ENCODE results near the gene OR5AN1. TPM values are rescaled to one million over a fixed set of nuclear protein-coding genes. Genes with fewer than 3 reads are reported as not detected.
"Not testable (repeated sequence)": the region's sequence is repeated elsewhere in the genome, so short reads cannot be mapped to it uniquely, and the experiment has no call there.

The OR5AN1 gene, protein sequence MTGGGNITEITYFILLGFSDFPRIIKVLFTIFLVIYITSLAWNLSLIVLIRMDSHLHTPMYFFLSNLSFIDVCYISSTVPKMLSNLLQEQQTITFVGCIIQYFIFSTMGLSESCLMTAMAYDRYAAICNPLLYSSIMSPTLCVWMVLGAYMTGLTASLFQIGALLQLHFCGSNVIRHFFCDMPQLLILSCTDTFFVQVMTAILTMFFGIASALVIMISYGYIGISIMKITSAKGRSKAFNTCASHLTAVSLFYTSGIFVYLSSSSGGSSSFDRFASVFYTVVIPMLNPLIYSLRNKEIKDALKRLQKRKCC
- polyA plus RNA-seq (2013), result not detected

DNA sequence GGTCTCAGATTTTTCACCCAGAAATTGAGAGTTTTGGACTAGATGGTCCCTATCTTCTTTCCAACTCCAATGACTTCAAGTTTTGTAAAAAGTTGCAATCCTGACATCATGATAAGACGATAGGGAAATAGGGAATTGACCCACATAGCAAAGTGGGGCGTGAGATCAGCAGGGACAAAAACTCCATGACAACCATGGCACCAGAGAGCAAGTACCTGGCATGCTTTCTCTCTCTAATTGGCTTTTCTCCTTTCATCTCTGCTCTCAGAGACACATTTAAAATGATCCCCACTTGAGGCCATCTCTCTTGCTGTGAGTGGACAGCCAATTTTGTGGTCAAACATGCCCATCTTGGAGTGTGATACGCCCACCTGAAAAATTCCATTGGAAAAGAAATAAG, at the start of gene OR5AN1:
TSS of gene OR5AN1 (plus strand) at position 301 of the 400 bp plus-strand sequence. CDS start 5,564 bp downstream, outside the sequence.
- no peak for DNase-seq
- CTCF ChIA-PET, result no interaction called here
- Histone ChIP-seq H3K27ac (ENCODE audit: insufficient read depth in 1 of 2, low read depth in 1 of 2, low read length in 2 of 2, poor library complexity in 1 of 2, severe bottlenecking in 2 of 2) (no peak within 1 kb of the TSS), H3K9me3 (ENCODE audit: control extremely low read depth in 1 of 5, control insufficient read depth in 4 of 5, insufficient read depth in 2 of 5, low read depth in 1 of 5, low read length in 4 of 5) (no peaks in the 10 kb centered on the region), H3K4me3 (ENCODE audit: control insufficient read depth in 1 of 7, extremely low read depth in 1 of 7, insufficient read depth in 4 of 7, low read depth in 2 of 7, low read length in 6 of 7) (no peak within 1 kb of the TSS), H3K4me1 (ENCODE audit: control extremely low read depth in 1 of 4, control insufficient read depth in 4 of 4, insufficient read depth in 4 of 4, low read length in 3 of 4) (no peaks in the 10 kb centered on the region), H3K36me3 (ENCODE audit: control insufficient read depth in 4 of 4, insufficient read depth in 4 of 4, low read length in 3 of 4) (no peaks in the 10 kb centered on the region), H3K27me3 (replicated peaks in 2 of 5; ENCODE audit: control insufficient read depth in 4 of 5, insufficient read depth in 5 of 5, low read length in 4 of 5) (no peaks in the 10 kb centered on the region)
- 100% methylated on average over 3 of the region's 3 CpGs for WGBS (ENCODE audit: insufficient coverage)
- POLR2A ChIA-PET, result no interaction called here

DNA sequence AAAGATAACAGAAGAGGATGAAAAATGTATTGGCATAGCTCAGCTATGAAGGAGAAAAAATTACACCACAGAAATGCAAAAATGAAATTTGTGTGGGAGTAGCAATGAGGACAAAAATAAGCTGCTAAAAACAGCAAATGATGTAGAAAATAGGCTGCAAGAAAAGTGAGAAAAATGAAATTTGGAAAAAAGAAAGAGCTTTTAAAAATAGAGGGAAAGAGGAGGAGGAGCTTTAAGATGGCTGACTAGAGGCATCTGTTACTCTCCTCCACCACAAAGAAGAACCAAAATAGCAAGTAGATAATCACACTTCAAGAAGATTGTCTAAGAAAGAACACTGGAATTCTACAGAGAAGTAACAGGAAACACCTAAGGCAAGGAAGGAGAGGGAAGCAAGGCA, 23.7 kb upstream of the OR5AN1 start:
- POLR2A ChIA-PET, result no interaction called here
- no peak for DNase-seq
- H3K9me3 ChIP-seq (ENCODE audit: control extremely low read depth in 1 of 5, control insufficient read depth in 4 of 5, insufficient read depth in 2 of 5, low read depth in 1 of 5, low read length in 4 of 5), result peaks cover 0 to 5% (median 0%) of the 10 kb centered on the region in 5 experiments
- H3K4me3 ChIP-seq (ENCODE audit: control insufficient read depth in 1 of 7, extremely low read depth in 1 of 7, insufficient read depth in 4 of 7, low read depth in 2 of 7, low read length in 6 of 7), result no peak overlapping the region
- no peak overlapping the region for H3K27ac ChIP-seq (ENCODE audit: insufficient read depth in 1 of 2, low read depth in 1 of 2, low read length in 2 of 2, poor library complexity in 1 of 2, severe bottlenecking in 2 of 2)
- CTCF ChIA-PET, result interaction anchor here (1.1 kb wide), 1 partner anchor 17 kb away, joined by 3 read pairs; no protein-coding TSS in a partner anchor
- H3K4me1 ChIP-seq (ENCODE audit: control extremely low read depth in 1 of 4, control insufficient read depth in 4 of 4, insufficient read depth in 4 of 4, low read length in 3 of 4), result peaks cover 0 to 3% (median 0%) of the 10 kb centered on the region in 4 experiments
- no peaks in the 10 kb centered on the region for H3K36me3 ChIP-seq (ENCODE audit: control insufficient read depth in 4 of 4, insufficient read depth in 4 of 4, low read length in 3 of 4)
- H3K27me3 ChIP-seq (replicated peaks in 2 of 5; ENCODE audit: control insufficient read depth in 4 of 5, insufficient read depth in 5 of 5, low read length in 4 of 5), result no peaks in the 10 kb centered on the region

DNA sequence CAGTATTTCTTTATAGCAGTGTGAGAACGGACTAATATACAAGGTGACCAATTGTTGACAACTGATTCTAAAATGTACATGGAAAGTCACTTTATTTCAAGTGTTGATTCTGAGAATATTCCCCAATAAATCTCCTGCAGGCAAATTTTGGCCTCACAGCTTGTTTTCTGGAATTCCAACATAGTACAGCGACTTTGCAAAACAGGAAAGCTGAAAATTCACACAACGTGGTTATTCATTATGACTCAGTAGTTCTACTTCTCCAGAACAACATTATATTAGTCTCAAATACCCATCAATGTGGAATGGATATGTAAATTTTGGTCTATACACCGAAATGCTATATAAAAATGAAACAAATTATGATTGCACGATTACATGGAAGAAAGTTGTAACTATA, 22.5 kb upstream of the OR5AN1 start:
- Histone ChIP-seq H3K27ac (ENCODE audit: insufficient read depth in 1 of 2, low read depth in 1 of 2, low read length in 2 of 2, poor library complexity in 1 of 2, severe bottlenecking in 2 of 2) (no peak overlapping the region), H3K36me3 (ENCODE audit: control insufficient read depth in 4 of 4, insufficient read depth in 4 of 4, low read length in 3 of 4) (no peaks in the 10 kb centered on the region), H3K27me3 (replicated peaks in 2 of 5; ENCODE audit: control insufficient read depth in 4 of 5, insufficient read depth in 5 of 5, low read length in 4 of 5) (no peaks in the 10 kb centered on the region), H3K4me3 (ENCODE audit: control insufficient read depth in 1 of 7, extremely low read depth in 1 of 7, insufficient read depth in 4 of 7, low read depth in 2 of 7, low read length in 6 of 7) (no peak overlapping the region), H3K9me3 (ENCODE audit: control extremely low read depth in 1 of 5, control insufficient read depth in 4 of 5, insufficient read depth in 2 of 5, low read depth in 1 of 5, low read length in 4 of 5) (peaks cover 0 to 8% (median 0%) of the 10 kb centered on the region in 5 experiments), H3K4me1 (ENCODE audit: control extremely low read depth in 1 of 4, control insufficient read depth in 4 of 4, insufficient read depth in 4 of 4, low read length in 3 of 4) (peaks cover 0 to 3% (median 0%) of the 10 kb centered on the region in 4 experiments)
- WGBS (ENCODE audit: insufficient coverage), result no CpG with 5 or more reads among the region's 5 CpGs
- ChIA-PET POLR2A (no interaction called here), CTCF (no interaction called here)
- DNase-seq, result no peak

DNA sequence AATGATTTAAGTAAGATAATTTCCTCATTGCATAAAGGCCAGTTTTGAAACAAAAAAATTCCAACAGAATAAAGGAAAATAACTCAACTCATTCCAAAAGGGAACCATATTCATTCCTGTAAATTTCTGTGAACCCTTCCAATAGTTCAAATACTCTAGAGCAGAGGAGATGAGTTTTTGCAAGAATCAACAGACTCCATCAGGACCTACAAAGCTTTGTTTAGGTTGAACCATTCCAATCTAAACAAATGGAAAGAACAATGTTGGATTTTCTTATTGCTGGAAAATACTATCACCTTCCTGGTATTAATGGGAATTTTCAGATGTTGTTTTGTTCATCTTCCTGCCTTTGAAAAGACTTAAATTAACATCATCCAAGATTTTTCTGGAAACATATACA, 21.8 kb upstream of the OR5AN1 start:
- H3K27me3 ChIP-seq (replicated peaks in 2 of 5; ENCODE audit: control insufficient read depth in 4 of 5, insufficient read depth in 5 of 5, low read length in 4 of 5), result no peaks in the 10 kb centered on the region
- no peak overlapping the region for H3K27ac ChIP-seq (ENCODE audit: insufficient read depth in 1 of 2, low read depth in 1 of 2, low read length in 2 of 2, poor library complexity in 1 of 2, severe bottlenecking in 2 of 2)
- no peak overlapping the region for H3K4me3 ChIP-seq (ENCODE audit: control insufficient read depth in 1 of 7, extremely low read depth in 1 of 7, insufficient read depth in 4 of 7, low read depth in 2 of 7, low read length in 6 of 7)
- no peak for DNase-seq
- H3K4me1 ChIP-seq (ENCODE audit: control extremely low read depth in 1 of 4, control insufficient read depth in 4 of 4, insufficient read depth in 4 of 4, low read length in 3 of 4), result peaks cover 0 to 3% (median 0%) of the 10 kb centered on the region in 4 experiments
- no peaks in the 10 kb centered on the region for H3K36me3 ChIP-seq (ENCODE audit: control insufficient read depth in 4 of 4, insufficient read depth in 4 of 4, low read length in 3 of 4)
- peaks cover 0 to 8% (median 0%) of the 10 kb centered on the region in 5 experiments for H3K9me3 ChIP-seq (ENCODE audit: control extremely low read depth in 1 of 5, control insufficient read depth in 4 of 5, insufficient read depth in 2 of 5, low read depth in 1 of 5, low read length in 4 of 5)
- ChIA-PET POLR2A (no interaction called here), CTCF (no interaction called here)

DNA sequence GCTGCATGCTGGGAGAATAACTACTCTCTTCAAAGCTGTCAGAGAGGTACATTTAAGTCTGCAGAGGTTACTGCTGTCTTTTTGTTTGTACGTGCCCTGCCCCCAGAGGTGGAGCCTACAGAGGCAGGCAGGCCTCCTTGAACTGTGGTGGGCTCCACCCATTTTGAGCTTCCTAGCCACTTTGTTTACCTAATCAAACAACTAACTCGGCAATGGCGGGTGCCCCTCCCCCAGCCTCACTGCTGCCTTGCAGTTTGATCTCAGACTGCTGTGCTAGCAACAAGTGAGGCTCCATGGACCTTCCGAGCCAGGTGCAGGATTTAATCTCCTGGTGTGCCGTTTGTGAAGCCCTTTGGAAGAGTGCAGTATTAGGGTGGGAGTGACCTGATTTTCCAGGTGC, 9.0 kb upstream of the OR5AN1 start:
- H3K27me3 ChIP-seq (replicated peaks in 2 of 5; ENCODE audit: control insufficient read depth in 4 of 5, insufficient read depth in 5 of 5, low read length in 4 of 5); H3K4me3 ChIP-seq (ENCODE audit: control insufficient read depth in 1 of 7, extremely low read depth in 1 of 7, insufficient read depth in 4 of 7, low read depth in 2 of 7, low read length in 6 of 7); H3K27ac ChIP-seq (ENCODE audit: insufficient read depth in 1 of 2, low read depth in 1 of 2, low read length in 2 of 2, poor library complexity in 1 of 2, severe bottlenecking in 2 of 2); H3K36me3 ChIP-seq (ENCODE audit: control insufficient read depth in 4 of 4, insufficient read depth in 4 of 4, low read length in 3 of 4); H3K9me3 ChIP-seq (ENCODE audit: control extremely low read depth in 1 of 5, control insufficient read depth in 4 of 5, insufficient read depth in 2 of 5, low read depth in 1 of 5, low read length in 4 of 5); CTCF ChIA-PET; DNase-seq; POLR2A ChIA-PET; H3K4me1 ChIP-seq (ENCODE audit: control extremely low read depth in 1 of 4, control insufficient read depth in 4 of 4, insufficient read depth in 4 of 4, low read length in 3 of 4): not testable (repeated sequence)
- 93% methylated on average over 4 of the region's 5 CpGs for whole genome bisulfite sequencing (ENCODE audit: insufficient coverage)

DNA sequence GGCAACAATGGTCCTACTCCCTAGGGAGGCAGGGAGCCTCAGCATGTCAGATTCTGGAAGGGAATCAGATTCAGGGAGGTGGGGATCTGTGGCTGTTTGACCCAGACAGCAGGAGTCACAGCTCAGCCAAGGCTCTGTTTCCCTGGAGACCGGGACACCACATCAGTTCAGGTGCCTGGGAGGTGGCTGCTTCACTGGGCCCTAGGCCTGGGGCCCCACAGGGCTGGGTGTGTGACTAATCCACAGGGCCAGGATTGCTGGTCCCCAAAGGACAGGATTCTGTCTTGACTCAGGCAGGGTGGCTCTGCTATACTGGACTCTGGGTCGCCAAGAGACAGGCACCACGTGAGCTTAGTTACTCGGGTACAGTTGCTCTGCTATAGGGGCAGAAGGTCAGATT, 3.5 kb upstream of the OR5AN1 start:
- ChIA-PET POLR2A (no interaction called here), CTCF (interaction anchor here (0.8 to 1.6 kb wide), 3 partner anchors 26 to 67 kb away, joined by 3 to 4 read pairs (median 4); no protein-coding TSS in a partner anchor)
- WGBS (ENCODE audit: insufficient coverage), result 97% methylated on average over 4 of the region's 4 CpGs
- no peak overlapping the region for H3K4me3 ChIP-seq (ENCODE audit: control insufficient read depth in 1 of 7, extremely low read depth in 1 of 7, insufficient read depth in 4 of 7, low read depth in 2 of 7, low read length in 6 of 7)
- peaks cover 0 to 6% (median 4%) of the 10 kb centered on the region in 5 experiments for H3K9me3 ChIP-seq (ENCODE audit: control extremely low read depth in 1 of 5, control insufficient read depth in 4 of 5, insufficient read depth in 2 of 5, low read depth in 1 of 5, low read length in 4 of 5)
- DNase-seq, result no peak
- no peaks in the 10 kb centered on the region for H3K27me3 ChIP-seq (replicated peaks in 2 of 5; ENCODE audit: control insufficient read depth in 4 of 5, insufficient read depth in 5 of 5, low read length in 4 of 5)
- H3K4me1 ChIP-seq (ENCODE audit: control extremely low read depth in 1 of 4, control insufficient read depth in 4 of 4, insufficient read depth in 4 of 4, low read length in 3 of 4), result no peaks in the 10 kb centered on the region
- no peaks in the 10 kb centered on the region for H3K36me3 ChIP-seq (ENCODE audit: control insufficient read depth in 4 of 4, insufficient read depth in 4 of 4, low read length in 3 of 4)
- no peak overlapping the region for H3K27ac ChIP-seq (ENCODE audit: insufficient read depth in 1 of 2, low read depth in 1 of 2, low read length in 2 of 2, poor library complexity in 1 of 2, severe bottlenecking in 2 of 2)

DNA sequence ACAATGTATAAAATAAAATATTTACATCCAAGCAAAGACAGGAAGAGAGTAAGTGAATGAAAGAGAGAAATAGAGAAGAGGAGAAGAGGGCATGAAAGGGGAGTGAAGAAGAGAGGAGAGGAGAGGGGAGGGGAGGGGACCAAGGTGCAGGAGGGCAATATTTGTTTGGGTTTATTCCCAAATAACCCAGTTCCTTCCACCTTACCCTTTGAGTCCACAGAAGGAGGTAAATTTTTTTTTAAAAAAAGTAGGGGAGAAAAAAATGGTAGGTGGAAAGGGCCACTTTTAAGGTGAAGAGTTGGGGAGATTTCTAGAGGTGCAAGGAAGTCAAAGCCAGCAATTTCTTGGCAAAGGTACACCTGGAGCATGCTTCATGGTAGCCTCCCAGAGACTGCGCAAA, 2.1 kb upstream of the OR5AN1 start:
- no peaks in the 10 kb centered on the region for H3K4me1 ChIP-seq (ENCODE audit: control extremely low read depth in 1 of 4, control insufficient read depth in 4 of 4, insufficient read depth in 4 of 4, low read length in 3 of 4)
- no peak for DNase-seq
- peaks cover 0 to 6% (median 2%) of the 10 kb centered on the region in 5 experiments for H3K9me3 ChIP-seq (ENCODE audit: control extremely low read depth in 1 of 5, control insufficient read depth in 4 of 5, insufficient read depth in 2 of 5, low read depth in 1 of 5, low read length in 4 of 5)
- H3K36me3 ChIP-seq (ENCODE audit: control insufficient read depth in 4 of 4, insufficient read depth in 4 of 4, low read length in 3 of 4), result no peaks in the 10 kb centered on the region
- H3K4me3 ChIP-seq (ENCODE audit: control insufficient read depth in 1 of 7, extremely low read depth in 1 of 7, insufficient read depth in 4 of 7, low read depth in 2 of 7, low read length in 6 of 7), result no peak overlapping the region
- WGBS (ENCODE audit: insufficient coverage), result 93% methylated on average over 1 of the region's 1 CpG
- ChIA-PET CTCF (no interaction called here), POLR2A (no interaction called here)
- H3K27ac ChIP-seq (ENCODE audit: insufficient read depth in 1 of 2, low read depth in 1 of 2, low read length in 2 of 2, poor library complexity in 1 of 2, severe bottlenecking in 2 of 2), result no peak overlapping the region
- H3K27me3 ChIP-seq (replicated peaks in 2 of 5; ENCODE audit: control insufficient read depth in 4 of 5, insufficient read depth in 5 of 5, low read length in 4 of 5), result no peaks in the 10 kb centered on the region

Measured in common myeloid progenitor, CD34-positive (primary cell).